K562 (cell line): Measurements from ENCODE around the gene LAPTM5. TPM values are rescaled to one million over a fixed set of nuclear protein-coding genes. Genes with fewer than 3 reads are reported as not detected.

ENCODE experiments used
- ATF1 ChIP-seq, 2 experiments: fragments of 450-650 bp in 1 of 2; IDR thresholded peaks; 2 replicates each; pipeline ENCODE4 v1.6.1; 2016; ENCODE audit warnings: missing compliant biosample characterization in 1 of 2, missing genetic modification characterization in 1 of 2
- ATF2 ChIP-seq: sonication (generic); formaldehyde crosslinking; IDR thresholded peaks from 2 replicates; pipeline ENCODE4 v1.8.1; 2022; ENCODE audit warnings: missing genetic modification reagents
- CBX1 ChIP-seq: sonication (generic); IDR thresholded peaks from 2 replicates; pipeline ENCODE4 v1.6.1; 2016; ENCODE audit warnings: antibody characterized with exemption, low read depth, mild to moderate bottlenecking
- E2F3 ChIP-seq: fragments of 250-450 bp; sonication (Bioruptor Pico); IDR thresholded peaks from 2 replicates; pipeline ENCODE4 v1.4.0; 2020; ENCODE audit warnings: mild to moderate bottlenecking
- KAT7 ChIP-seq: sonication (generic); formaldehyde crosslinking; IDR thresholded peaks from 2 replicates; pipeline ENCODE4 v1.8.0; 2022; ENCODE audit warnings: missing genetic modification reagents, mild to moderate bottlenecking, borderline replicate concordance
- KDM2B ChIP-seq: fragments of 250-450 bp; sonication (Bioruptor Pico); IDR thresholded peaks from 2 replicates; pipeline ENCODE4 v1.8.0; 2021; ENCODE audit warnings: mild to moderate bottlenecking, moderate library complexity
- MITF ChIP-seq: IDR thresholded peaks from 2 replicates; pipeline ENCODE4 v1.6.1; 2014; ENCODE audit warnings: antibody characterized with exemption
- NFXL1 ChIP-seq: fragments of 450-650 bp; formaldehyde crosslinking; IDR thresholded peaks from 2 replicates; pipeline ENCODE4 v1.4.0; 2021; ENCODE audit warnings: mild to moderate bottlenecking
- NR3C1 ChIP-seq: sonication (generic); formaldehyde crosslinking; IDR thresholded peaks from 2 replicates; pipeline ENCODE4 v1.8.1; 2022; ENCODE audit warnings: missing genetic modification reagents
- POLR3G ChIP-seq: IDR thresholded peaks from 2 replicates; pipeline ENCODE4 v1.6.1; 2011; ENCODE audit not compliant: insufficient read length, insufficient replicate concordance; ENCODE audit errors: extremely low read depth
- RHOXF2B ChIP-seq: fragments of 250-450 bp; sonication (Bioruptor Pico); conservative IDR thresholded peaks from 2 replicates; pipeline ENCODE4 v1.5.1; 2021
- SMAD1 ChIP-seq: fragments of 150-350 bp; IDR thresholded peaks from 2 replicates; pipeline ENCODE4 v1.6.1; 2014; ENCODE audit warnings: low read length, low read depth; ENCODE audit not compliant: partially characterized antibody
- ZKSCAN1 ChIP-seq: fragments of 150-350 bp; IDR thresholded peaks from 2 replicates; pipeline ENCODE4 v1.6.1; 2016; ENCODE audit warnings: low read depth, low read length
- ZNF23 ChIP-seq: fragments of 250-450 bp; sonication (Bioruptor Pico); IDR thresholded peaks from 2 replicates; pipeline ENCODE4 v1.4.0; 2020; ENCODE audit warnings: mild to moderate bottlenecking
- ZNF583 ChIP-seq: fragments of 250-450 bp; sonication (Bioruptor Pico); IDR thresholded peaks from 2 replicates; pipeline ENCODE4 v1.4.0; 2020
- ZNF586 ChIP-seq: fragments of 450-650 bp; formaldehyde crosslinking; conservative IDR thresholded peaks from 2 replicates; pipeline ENCODE4 v1.4.0; 2020; ENCODE audit warnings: mild to moderate bottlenecking, moderate library complexity
- polyA plus RNA-seq, 8 experiments: library from polyadenylated mRNA; depleted of rRNA in 4 of 8; stranded (reverse) in 5 of 8; unstranded in 3 of 8; fragments of >200 nt; fragmentation: Nextera tagmentation in 2 of 8; fragmentation: Illumina TruSeq in 1 of 8; extraction: Ambion mirVana in 2 of 8; extraction: Trizol in 1 of 8; gene quantifications; 2 replicates each; pipeline versions ENCODE4 v1.2.1 to v1.2.3, GENCODE V29; 2011 to 2014; ENCODE audit warnings: inconsistent platforms in 1 of 8, missing spikeins in 1 of 8
- total RNA-seq, 7 experiments: library from RNA; depleted of rRNA in 6 of 7; stranded (reverse); fragments of >200 nt in 6 of 7; fragmentation: Illumina TruSeq in 2 of 7; extraction: Trizol in 2 of 7; gene quantifications; 2 replicates each; pipeline versions ENCODE4 v1.2.1 to v1.2.3, GENCODE V29; 2011 to 2021; ENCODE audit warnings: low replicate concordance in 1 of 7
- TF ChIP-seq, protein P1 (sequence below), 2 experiments: fragments of 250-450 bp in 1 of 2; fragments of 450-650 bp in 1 of 2; sonication (Bioruptor Pico) in 1 of 2; IDR thresholded peaks; 2 replicates each; pipeline versions ENCODE4 v1.6.1 to v1.8.0; 2016 to 2021; ENCODE audit warnings: mild to moderate bottlenecking in 2 of 2, moderate library complexity in 2 of 2, missing compliant biosample characterization in 1 of 2, missing genetic modification characterization in 1 of 2
- TF ChIP-seq, protein P2 (sequence below): fragments of 450-650 bp; formaldehyde crosslinking; IDR thresholded peaks from 2 replicates; pipeline ENCODE4 v1.4.0; 2020; ENCODE audit warnings: mild to moderate bottlenecking, moderate library complexity
- TF ChIP-seq, protein P3 (sequence below), 2 experiments: fragments of 450-650 bp; IDR thresholded peaks; 2 replicates each; pipeline ENCODE4 v1.6.1; 2016
- TF ChIP-seq, protein P4 (sequence below): fragments of 450-650 bp; IDR thresholded peaks from 2 replicates; pipeline ENCODE4 v1.6.1; 2014; ENCODE audit warnings: low read depth, mild to moderate bottlenecking, moderate library complexity, borderline replicate concordance

The LAPTM5 gene
- total and polyA plus RNA-seq, 9 of the 15 experiments (the other 6 are each of a cell fraction or from before 2014, with no cell fraction given): 2.4 to 47.3 (median 20.3) TPM

- TF ChIP-seq, protein P1, sequence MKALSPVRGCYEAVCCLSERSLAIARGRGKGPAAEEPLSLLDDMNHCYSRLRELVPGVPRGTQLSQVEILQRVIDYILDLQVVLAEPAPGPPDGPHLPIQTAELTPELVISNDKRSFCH (CRISPR knock-in tag; IDR thresholded peaks at IDR 0.05): no peak
- TF ChIP-seq, protein P1 (tag; IDR thresholded peaks at IDR 0.05): peak; percentile 72; the same call in 1 of the 2 replicates
- TF ChIP-seq, protein P2, sequence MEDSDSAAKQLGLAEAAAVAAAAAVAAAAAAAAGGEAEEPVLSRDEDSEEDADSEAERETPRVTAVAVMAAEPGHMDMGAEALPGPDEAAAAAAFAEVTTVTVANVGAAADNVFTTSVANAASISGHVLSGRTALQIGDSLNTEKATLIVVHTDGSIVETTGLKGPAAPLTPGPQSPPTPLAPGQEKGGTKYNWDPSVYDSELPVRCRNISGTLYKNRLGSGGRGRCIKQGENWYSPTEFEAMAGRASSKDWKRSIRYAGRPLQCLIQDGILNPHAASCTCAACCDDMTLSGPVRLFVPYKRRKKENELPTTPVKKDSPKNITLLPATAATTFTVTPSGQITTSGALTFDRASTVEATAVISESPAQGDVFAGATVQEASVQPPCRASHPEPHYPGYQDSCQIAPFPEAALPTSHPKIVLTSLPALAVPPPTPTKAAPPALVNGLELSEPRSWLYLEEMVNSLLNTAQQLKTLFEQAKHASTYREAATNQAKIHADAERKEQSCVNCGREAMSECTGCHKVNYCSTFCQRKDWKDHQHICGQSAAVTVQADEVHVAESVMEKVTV: no peak
- TF ChIP-seq KAT7 (CRISPR knock-in tag) (no peak), RHOXF2B (CRISPR knock-in tag) (no peak), NR3C1 (no peak), ZKSCAN1 (no peak), ZNF23 (no peak), CBX1 (no peak), ZNF583 (peak; percentile 64; the same call in 1 of the 2 replicates), KDM2B (CRISPR knock-in tag) (no peak), SMAD1 (no peak), ZNF586 (CRISPR knock-in tag) (no peak), ATF1 (CRISPR knock-in tag; IDR thresholded peaks at IDR 0.05) (no peak), ATF1 (tag; IDR thresholded peaks at IDR 0.05) (no peak), NFXL1 (peak; percentile 46; the same call in 1 of the 2 replicates), ATF2 (CRISPR knock-in tag) (no peak), POLR3G (no peak), E2F3 (CRISPR knock-in tag) (peak; percentile 45; the same call in 1 of the 2 replicates), MITF (no peak)
- TF ChIP-seq, protein P3, sequence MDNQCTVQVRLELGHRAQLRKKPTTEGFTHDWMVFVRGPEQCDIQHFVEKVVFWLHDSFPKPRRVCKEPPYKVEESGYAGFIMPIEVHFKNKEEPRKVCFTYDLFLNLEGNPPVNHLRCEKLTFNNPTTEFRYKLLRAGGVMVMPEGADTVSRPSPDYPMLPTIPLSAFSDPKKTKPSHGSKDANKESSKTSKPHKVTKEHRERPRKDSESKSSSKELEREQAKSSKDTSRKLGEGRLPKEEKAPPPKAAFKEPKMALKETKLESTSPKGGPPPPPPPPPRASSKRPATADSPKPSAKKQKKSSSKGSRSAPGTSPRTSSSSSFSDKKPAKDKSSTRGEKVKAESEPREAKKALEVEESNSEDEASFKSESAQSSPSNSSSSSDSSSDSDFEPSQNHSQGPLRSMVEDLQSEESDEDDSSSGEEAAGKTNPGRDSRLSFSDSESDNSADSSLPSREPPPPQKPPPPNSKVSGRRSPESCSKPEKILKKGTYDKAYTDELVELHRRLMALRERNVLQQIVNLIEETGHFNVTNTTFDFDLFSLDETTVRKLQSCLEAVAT (IDR thresholded peaks at IDR 0.05): no peak
- TF ChIP-seq, protein P4, sequence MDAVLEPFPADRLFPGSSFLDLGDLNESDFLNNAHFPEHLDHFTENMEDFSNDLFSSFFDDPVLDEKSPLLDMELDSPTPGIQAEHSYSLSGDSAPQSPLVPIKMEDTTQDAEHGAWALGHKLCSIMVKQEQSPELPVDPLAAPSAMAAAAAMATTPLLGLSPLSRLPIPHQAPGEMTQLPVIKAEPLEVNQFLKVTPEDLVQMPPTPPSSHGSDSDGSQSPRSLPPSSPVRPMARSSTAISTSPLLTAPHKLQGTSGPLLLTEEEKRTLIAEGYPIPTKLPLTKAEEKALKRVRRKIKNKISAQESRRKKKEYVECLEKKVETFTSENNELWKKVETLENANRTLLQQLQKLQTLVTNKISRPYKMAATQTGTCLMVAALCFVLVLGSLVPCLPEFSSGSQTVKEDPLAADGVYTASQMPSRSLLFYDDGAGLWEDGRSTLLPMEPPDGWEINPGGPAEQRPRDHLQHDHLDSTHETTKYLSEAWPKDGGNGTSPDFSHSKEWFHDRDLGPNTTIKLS: 0 out of 2 replicates have a peak, but pooled peaks have one; percentile 25
Measured at GRCh38 chr1:30732277-30732996, 25.1 kb downstream of the LAPTM5 start (continued).
